ENCODE measurements around the gene COMMD2.
A peak's percentile ranks its signal among the peaks of the same experiment; 100 is the strongest.

The COMMD2 gene

DNA sequence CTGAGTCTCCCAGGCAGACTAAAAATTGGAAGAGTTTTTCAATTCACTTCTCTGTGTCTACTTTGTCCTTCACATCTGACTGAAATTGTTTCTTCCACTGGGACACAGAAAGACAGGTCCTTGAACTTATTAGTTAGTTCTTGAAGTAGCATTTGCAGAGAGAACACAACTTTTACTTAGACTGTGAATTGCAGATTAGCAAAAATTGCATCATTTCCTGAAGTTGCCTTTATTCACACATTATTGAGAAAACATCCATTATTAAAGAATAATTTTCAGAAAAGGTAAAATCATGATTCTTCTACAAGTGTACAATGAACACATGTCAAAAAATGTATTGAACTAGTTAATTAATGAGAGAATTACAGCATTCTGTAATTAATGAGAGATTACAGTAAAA is 1.4 kb upstream of the COMMD2 start:
- DNase-seq: peak; percentile 12

DNA sequence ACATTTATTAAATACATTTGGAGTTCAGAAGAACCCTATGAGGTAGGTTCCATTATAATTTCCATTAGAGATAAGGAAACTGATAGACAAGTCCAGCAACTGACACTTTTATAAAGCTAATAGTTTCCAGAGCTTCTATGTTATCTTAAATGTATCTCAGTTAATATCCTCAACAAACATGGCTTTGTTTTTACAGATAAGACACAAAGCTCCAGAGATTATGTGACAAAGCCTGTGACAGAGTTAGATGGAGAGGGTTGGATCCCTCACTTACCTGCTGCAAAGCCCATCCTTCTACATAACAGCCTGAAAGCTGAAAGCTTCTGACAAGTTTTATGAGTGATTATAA is 473 bp upstream of the COMMD2 start:
- DNase-seq: no peak

DNA sequence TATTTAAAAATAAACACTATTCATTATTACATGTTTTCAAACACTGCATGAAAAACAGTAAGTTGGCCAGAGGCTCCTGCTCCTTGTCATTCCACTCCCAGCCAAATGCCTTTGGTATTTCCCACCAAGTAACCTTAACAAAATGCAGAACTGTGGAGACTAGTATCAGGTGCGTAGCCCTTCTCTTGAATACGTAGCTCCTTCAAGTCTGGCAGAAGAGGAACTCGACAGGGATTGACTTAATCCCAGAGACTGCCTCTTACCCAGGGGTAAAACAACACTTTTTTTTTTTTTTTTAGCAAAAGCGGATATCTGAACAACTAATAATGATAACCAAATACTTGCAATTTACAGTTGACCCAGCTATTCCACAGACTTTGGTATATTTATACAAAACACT is 738 bp downstream of the COMMD2 start:
- peak; percentile 22 for DNase-seq

DNA sequence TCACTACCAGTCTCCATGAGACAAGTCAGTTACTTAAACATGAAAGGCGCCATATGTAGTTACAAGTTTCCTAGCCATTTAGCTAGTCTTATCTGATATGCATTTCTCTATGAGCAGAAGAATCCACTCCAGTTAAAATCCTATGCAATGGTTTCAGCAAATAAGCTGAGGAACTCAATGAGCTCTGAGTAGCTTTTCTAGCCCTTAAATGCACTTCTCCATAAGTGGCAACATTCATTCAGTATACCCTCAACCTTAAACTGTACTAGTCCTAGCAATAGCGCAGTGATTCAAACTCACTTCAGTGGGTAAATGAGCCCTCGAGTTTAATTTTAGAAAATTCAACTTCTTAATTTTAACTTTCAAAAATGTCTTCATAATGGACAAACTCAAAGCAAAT is 7.7 kb downstream of the COMMD2 start:
- no peak for DNase-seq

DNA sequence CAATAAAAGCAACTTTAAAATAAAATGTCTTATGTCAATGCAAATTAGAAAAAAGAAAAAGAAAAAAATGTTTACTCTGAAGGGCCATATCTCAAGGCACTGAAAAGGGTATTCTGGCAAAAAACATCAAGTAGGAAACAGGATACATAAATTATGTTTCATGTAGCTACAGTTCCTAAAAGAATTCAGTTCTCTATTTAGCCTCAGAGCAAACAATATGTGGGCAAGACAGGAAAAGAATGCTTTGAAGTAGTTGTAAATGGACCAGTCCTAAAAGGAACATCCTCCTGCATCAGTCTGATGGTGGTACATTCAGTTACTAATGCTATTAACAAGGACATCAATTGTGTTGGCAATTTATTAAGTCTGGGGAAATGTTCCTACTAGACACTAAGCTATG is 8.1 kb downstream of the COMMD2 start:
- DNase-seq: peak; percentile 19

DNA sequence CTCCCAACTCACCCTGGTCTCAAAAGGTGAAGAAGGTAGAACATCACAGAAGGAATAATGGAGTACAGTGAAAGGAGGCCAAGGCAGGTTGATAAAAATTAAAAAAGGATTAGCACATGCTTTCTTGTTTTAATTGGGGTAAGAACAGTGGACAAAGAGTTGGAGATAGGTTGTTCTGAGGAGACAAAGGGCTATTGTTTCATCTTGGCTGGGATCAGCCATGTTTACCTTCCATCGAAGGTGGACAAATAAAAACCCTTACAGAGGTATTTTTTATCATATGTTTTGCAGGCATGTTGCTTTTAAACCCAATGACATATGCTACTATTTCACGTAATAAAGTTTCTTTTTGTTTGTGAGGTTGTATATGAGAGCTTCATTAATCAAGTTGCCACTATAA is 12.9 kb downstream of the COMMD2 start:
- no peak for DNase-seq

DNA sequence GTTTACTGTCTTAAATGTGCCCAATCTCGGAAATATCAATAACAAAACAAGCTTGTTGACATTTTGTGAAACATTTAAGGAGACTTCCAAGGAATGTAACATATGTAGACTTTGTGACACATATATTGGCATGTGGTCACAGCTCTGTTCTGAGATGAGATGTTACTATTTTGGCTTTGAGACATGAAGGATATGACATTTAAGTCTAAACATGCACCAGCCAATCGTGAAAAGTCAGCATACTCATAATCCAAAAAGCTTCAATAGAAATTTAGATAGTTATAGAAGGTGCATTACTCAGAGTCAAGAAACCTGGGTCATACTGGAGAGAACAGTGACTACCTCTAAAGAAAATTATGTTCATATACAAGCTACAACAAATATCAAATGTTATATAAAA is 13.4 kb downstream of the COMMD2 start:
- no peak for DNase-seq

DNA sequence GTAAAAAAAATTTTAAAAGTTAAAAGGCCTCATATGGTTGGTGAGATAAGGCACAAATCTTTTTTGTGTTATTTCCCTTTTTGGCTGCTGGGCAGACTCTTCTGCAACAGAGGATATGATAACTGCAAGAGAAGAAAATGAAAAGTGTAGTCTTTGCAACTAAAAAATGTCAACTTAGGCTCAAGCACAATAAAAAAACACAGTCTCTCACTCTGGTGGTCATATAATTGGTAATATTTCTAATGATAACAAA is 15.4 kb downstream of the COMMD2 start:
- peak; percentile 85 for DNase-seq

DNA sequence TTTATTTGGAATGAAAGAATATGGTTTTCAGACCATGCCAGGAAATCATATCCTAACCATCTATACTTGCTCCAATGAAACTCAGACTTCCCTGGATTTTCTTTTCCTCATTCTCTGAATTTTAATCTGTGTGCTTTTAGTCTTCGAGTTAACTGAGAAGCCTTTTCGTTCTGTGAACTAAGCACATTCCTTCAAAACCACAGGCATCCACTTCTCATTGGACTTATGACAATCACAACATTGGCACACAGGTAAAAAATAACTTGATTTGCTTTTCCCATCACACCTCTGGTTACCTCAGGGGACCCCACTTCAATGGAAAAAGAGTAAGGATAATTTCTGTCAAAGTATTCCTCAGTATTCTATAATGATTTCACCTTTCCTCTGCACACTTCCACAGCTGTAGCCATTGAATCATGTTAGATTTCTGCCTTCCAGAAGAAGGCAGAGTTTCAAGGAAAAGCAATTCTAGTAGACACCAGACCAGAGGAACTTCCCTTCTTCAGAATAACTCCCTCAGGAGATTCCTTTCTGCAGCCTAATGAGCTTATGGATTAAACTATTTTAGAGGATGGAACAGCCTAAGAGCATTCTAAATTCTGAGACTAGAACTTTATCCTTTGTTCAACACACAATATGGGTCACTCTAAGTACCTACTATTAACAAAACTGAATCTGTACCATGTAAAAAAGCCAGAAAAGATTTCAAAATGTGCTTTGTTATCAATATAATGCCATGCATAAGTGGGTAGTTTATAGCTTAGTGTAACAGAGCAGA is 15.9 kb downstream of the COMMD2 start:
- DNase-seq: no peak

DNA sequence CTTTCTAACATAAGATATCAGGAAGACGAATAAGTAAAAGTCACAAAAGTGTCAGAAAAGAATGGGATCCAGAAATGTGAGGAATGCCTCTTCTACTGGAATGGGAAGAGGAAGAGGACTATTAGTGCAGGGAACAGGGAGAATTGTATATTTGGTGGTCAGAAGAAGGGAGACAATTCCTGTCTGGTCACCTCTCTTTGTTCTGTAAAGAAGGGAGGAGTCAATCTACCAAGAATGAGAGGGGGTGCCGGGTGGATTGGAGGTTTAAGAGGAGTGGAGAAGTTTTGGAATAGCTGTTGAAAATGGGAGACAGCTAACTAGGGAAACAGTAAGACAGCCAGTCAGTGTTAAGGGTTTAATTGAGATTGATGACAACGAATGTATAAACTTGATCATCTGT is 20.1 kb downstream of the COMMD2 start:
- DNase-seq: no peak

DNA sequence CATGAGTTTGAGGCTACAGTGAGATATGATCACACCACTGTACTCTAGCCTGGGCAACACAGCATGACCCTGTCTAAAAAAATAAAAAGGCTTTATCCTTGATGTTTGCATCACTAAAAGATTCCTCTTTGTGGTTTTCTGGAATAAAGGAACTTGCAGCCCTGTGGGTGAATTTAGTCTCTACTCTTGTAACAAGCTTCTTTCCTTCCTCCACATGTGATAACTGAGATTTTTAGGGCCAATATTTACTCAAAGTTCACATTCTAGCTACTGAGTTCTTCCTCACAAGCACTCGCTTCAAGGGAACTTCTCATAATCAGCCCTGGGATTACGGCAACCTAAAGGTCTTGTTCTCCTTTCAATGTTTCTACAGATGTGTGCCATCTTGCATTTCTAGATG is 24.6 kb downstream of the COMMD2 start:
- no peak for DNase-seq

DNA sequence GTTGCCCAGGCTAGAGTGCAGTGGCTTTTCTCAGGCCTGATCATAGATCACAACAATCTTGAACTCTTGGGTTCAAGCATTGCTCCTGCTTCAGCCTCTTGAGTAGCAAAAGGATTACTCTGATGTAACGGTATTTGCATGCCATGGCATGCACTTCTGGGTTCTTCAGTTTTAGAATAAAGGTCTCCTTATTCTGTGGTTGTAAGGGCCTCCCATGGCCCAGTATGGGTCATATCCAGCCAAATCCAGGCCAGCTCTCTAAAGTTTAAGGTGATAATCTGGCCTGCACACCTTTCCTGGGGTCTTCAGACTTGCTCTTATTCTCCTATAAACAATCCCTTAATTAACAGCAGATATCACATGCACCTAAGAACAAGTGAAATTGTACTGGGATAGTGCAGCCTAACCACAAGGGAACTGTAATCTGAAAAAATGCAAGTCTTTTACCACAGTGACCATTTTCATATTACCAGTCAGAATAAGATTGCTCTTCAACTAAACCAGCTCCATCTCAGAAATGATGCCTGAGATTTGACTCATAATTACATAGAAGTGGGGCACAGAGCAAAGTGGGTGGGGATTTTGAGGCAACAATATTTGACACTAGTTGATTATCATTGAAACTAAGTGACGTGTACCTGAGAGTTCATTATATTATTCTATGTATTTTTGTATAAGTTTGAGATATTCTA is 25.4 kb downstream of the COMMD2 start:
- no peak for DNase-seq

DNA sequence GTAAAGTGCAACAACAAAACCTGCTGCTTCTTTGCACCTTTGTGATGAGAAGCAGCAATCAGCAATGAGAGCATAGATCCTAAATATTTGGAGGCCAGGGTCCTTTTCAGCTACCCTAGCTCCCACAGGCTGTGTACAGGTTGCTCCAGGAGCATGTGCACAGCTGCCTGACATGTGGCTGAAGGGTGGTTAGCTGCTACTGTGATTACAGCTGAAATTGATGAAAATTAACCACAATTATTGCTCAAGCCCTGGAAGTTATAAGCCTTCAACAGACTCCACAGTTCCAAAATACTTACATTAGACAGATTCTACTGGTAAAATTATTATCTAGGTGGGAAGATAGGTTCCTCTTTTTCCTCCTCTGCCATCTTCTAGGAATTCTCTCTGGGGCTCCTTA is 28.5 kb downstream of the COMMD2 start:
- DNase-seq: peak; percentile 12

DNA sequence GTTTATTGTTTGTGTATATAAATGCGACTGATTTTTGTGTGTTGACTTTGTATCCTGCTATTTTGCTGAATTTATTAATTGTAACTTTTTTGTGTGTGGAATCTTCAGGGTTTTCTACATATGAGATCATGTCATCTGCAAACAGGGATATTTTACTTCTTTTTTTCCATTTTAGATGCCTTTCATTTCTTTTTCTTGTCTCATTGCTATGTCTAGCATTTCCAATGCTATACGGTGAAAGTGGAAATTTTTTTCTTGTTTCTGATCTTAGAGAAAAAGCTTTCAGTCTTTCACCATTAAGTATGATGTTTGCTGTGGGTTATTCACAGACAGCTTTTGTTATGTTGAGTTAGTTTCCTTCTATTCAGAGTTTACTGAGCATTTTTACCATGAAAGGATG is 31.4 kb downstream of the COMMD2 start:
- DNase-seq: no peak

DNA sequence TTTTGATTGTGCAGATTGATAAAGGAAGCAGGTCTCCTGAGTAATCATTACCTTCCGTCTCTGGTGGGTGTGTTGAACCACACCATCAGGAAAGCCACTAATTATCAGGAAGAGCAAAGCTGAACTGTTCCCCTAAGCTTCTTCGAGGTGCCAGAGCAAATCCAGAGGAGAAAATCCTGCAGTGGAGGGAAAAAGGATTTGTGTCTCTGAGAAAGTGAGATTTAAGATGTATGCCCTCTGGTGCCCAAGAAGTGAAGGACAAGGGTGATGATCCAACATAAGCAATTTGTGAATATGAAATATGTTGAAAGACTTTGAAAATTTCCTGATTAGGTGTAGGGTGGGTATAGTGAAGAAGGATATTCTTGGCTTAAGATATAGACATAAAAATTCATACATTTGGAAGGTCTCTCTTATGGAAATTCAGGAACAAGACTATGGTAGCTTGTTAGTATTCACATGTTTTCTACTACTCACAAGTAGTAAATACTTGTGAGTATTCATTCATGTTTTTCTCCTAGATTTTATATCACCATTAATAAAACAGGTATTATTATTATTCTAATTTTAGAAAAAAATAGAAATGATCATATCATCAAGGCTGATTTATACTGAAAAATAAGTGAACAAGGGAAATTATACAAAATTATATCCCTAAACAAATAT is 34.8 kb downstream of the COMMD2 start:
- peak; percentile 77 for DNase-seq

DNA sequence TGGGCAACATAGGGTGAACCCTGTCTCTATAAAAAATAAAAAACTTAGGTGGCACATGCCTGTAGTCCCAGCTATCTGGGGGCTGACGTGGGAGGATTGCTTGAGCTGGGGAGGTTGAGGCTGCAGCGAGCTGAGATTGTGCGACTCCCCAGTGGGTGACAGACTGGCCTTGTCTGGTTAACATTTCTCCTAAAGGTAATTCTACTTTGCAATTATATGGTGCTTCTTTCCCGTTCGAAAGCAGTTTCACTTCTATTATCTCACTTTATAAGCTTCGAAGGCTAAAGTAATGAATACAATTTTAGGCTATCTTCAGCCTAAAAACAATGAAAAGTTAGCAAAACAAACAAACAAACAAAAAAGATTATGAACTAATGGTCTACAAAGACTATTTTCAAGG is 35.3 kb downstream of the COMMD2 start:
- DNase-seq: no peak

DNA sequence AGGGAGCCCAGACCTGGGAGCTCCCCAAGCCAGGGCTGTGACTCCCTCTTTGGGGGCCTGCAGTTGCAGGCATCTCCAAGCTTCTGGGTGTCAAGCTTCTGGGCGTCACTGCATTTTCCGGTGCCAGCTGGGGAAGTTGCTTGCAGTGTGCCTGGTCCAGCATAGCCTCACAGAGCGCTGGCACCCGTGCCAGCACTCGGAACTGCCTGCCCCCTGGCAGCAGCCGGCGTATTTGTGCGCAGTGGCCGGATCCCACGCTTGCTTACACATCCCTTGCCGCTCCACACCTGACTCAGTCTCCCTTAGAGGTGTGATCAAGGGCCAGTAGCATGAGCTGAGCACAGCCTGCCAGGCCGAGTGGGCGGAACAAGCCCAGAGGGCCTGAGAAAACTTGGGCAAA is 37.0 kb downstream of the COMMD2 start:
- DNase-seq: no peak

DNA sequence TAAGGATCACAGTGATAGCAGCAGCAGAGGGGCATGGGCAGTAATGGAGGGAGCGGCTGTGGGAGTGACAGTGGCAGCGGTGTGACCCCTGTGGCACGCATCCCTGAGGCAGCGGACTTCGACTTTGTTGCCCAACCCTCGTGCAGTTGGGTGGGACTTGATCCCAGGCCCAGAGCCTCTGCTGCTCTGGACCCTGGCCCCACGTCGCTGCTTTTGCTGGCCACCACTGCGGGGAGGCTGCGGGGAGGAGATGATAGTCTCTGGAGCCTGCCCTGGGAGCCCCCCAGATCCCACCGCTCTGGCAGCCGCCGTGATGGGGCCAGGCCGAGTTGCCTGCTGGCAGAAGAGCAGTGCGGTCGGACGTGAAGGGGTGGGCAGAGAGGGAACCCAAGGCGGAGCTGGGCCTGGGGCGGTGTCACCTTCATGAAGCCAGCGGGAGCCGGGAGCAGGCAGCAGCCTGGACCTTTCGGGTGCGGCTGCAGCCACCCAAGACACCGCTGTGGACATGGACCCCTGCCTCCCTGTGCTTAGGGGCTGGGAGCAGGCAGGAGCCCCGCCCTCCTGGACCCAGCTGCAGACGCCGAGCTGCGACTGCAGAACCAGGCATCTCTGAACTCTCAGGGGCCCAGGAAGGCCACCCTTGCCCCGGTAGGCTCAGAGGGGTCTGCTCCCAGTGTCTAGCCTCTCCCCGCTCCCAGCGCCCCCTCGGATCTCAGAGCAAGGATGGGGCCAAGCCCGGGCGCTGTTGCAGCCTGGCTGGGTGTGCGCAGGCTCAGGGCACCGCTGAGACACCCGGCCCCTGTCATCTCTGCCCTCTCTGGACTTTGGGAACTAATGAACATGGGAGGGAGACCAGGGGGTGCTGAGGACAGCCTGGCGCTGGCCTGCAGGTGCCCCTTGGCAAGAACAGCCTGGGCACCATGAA is 38.3 kb downstream of the COMMD2 start:
- no peak for DNase-seq

DNA sequence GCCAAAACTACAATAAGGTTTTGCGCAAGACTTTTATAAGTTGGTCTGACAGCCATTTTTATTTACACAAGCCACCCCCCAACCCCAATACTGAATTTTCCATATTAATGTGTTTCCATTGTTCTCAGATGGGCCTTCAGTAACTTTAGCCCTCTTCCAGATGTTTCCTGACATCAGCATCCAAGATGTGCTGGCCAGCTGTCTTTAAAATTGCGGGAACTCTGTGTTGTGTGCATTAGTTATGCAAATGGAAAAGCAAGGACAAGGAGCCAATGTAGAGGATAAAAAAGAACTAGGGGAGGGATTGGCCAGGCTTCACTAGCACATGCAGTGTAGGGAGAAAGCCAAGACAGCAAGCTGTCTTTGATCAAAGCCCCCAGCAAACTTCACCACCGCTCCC is 45.4 kb downstream of the COMMD2 start:
- DNase-seq: no peak

DNA sequence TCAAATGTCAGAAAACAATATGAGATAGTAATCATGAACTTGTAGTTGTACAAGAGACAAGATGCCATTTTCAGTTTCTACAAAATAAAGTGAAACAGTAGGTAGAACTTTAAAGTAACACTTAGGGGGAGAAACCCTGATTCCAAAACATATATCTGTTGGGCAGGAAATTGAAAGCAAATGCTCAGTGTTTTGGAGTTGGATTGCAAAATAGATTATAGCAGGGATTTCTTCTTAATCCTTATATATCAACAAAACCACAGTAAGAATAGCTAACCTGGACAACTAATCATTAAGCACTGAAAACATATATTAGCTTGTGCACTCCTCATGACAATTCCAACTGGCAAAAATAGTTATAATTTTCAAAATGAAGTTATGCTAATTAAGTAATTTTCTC is 46.9 kb downstream of the COMMD2 start:
- no peak for DNase-seq

DNA sequence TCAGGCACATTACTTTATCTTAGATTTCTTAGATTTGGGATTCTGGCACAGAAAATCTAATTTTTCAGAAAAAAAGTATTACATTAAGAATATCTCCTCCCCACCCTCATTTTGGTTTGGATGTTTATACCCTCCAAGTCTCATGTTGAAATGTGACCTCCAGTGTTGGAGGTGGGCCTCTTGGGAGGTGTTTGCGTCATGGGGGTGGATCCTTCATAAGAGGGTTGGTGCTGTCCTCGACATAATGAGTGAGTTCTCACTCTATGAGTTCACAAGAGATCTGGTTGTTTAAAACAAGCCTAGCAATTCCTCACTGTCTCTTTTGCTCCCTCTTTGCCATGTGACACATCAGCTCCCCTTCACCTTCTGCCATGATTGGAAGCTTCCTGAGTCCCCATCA is 48.8 kb downstream of the COMMD2 start:
- DNase-seq: no peak

DNA sequence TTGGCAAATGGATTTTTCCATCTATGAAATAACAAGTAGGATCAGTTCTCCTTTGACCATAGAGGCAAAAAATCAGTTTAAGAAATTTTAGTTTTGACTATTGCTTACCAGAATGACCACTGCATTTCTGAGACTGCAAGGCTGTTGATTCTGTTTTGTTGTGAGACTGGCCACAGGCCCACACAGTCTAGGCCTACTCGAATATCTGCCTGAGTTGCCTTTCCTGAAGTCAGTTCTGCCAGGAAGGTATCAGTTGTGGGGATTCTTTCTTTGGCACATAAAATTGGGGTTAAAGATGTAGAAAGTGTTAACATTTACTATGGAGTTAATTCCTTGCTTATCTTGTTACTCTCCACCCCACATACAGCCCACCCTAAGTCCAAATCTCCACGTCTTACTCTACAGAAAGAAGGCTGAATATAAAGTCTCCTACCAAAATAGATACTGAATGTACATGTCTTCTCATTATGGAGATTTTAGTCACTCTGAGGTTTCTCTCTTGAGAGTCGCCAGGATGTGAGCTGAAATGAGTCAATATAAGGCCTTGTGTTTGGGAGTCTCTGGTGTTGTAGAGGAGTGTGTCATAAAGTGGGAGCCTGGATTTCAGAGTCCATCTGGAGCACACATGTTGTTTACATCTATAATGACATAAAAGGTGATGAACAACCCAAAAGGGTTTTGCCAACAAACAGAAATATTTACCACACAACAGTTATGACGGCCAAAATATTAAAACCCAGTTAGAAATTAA is 49.4 kb downstream of the COMMD2 start:
- DNase-seq: no peak

DNA sequence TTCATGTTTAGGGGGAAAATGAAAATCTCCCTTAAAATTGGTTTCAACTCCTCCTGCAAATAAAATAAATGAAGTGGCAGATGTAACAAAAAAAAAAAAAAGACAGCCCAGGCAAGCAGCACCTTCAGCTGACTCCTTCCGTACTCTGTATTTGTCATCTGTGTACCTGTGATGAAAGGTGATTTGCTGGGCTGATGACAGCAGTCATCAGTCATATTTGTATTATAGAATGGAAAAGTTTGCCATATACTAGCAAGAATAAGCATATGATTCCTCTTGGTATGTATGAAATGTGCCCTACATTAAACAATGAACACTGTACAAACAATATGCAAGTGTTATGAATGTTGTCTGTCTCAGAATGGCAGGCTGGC is 50.3 kb downstream of the COMMD2 start:
- DNase-seq: no peak

Data from hematopoietic multipotent progenitor cell treated with erythropoietin and hydrocortisone succinate and interleukin-3 and kit ligand, for 4 days (in vitro differentiated cells).